ENCODE measurements around the gene SGF29.
"Not testable (repeated sequence)": the region's sequence is repeated elsewhere in the genome, so short reads cannot be mapped to it uniquely, and the experiment has no call there.

The SGF29 gene

DNA sequence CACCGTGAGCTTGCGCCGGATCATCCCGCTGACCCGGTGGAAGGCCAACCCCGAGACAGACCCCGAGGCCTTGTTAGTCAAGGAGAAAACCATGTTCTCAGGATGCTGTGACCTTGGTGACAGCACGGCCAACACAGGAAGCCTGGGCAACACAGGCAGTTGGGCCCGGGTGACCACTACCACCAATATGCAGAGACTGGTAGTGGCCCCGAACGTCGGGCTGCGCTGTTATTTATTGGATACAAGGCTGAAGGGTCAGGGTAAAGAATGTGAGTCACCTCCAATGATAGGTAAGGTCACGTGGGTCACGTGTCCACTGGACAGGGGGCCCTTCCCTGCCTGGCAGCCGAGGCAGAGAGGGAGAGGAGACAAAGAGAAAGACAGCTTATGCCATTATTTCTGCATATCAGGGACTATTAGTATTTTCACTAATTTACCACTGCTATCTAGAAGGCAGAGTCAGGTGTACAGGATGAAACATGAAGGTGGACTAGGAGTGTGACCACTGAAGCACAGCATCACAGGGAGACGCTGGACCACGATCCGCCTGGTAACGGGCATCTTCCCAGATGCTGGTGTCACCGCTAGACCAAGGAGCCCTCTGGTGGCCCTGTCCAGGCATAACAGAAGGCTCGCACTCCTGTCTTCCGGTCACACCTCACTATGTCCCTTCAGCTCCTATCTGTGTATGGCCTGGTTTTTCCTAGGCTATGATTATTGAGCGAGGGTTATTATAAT lies 61.9 kb downstream of the SGF29 start:
- DNase-seq, result peak in 2 of 6 experiments; percentile 4 to 13

DNA sequence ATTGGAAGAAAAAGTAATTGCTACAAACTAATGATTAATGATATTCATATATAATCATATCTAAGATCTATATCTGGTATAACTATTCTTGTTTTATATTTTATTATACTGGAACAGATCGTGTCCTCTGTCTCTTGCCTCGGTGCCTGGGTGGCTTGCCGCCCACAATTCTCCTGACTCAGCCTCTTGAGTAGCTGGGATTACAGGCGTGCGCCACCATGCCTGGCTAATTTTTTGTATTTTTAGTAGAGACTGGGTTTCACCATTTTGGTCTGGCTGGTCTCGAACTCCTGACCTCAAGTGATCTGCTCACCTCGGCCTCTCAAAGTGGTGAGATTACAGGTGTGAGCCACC lies 62.5 kb downstream of the SGF29 start:
- DNase-seq, result not testable (repeated sequence)

DNA sequence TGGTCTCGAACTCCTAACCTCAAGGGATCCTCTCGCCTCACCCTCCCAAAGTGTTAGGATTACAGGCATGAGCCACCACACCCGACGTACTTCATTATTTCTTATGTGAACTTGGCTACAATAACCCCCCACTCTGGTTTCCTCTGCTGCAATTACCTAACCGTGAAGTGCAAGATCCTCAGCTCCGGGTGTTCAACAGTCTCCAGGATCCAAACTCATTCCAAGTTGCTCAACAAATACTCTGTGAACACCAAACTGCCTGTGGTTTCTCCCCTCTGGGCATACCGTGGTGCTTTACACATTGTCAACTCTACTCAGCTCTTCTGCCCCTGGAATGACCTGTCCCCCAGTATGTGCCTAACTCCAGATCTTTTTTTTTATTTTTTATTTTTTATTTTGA lies 62.9 kb downstream of the SGF29 start:
- DNase-seq, result no peak

DNA sequence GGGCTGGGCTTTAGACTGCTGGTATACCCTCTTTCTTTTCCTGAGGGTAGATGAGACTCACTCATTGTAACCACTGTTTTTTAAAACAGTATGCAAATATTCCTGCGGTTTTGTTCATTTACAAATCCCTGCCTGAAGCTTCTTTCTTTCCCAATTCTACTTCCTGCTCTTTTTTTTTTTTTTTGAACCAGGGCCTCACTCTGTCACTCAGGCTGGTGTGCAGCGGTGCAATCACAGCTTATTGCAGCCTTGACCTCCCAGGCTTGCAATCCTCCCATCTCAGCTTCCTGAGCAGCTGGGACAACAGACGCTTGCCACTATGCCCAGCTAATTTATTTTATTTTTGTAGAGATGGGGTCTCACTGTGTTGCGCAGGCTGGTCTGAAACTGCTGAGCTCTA lies 64.2 kb downstream of the SGF29 start:
- DNase-seq, result no peak

DNA sequence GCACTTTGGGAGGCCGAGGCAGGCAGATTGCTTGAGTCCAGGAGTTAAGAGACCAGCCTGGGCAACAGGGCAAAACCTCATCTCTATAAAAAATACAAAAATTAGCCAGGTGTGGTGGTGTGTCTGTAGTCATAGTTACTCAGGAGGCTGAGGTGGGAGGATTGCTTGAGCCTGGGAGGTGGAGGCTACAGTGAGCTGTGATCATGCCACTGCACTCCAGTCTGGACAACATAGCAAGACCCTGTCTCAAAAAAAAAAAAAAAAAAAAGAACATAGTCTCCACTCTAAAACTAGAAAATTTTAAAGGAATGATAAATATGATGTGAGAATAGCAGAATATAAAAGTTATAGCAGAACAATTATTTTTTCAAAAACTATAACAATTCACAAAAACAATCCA lies 66.6 kb downstream of the SGF29 start:
- DNase-seq, result not testable (repeated sequence)

DNA sequence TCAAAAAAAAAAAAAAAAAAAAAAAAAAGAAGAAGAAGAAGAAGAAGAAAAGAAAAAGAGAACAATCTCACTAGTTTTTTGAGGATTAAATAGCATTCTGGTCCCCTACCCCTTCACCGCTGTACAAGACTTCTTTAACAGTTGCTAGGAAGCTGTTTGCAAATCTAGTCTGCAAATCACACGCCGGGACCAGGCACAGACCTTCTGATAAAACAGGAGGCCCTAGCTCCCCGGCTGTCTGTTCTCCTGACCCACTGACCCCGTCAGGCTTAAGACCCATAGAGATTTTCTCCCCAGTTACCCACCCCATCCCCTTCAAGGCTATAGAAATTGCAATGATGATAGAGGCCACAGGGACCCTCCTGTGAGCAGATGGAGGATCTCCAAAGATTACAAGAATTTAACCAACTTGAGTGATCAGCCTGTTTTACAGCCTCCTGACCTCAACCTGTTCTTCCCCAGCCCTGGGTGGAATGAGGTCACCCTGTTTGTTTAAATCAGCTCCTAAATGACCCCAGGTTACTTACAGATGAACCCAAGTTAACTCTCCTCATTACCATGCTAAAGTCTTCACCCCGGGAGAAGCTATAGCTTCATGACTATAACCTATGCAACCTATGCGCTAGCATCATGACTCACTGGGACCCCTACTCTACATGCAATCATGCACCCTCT lies 67.9 kb downstream of the SGF29 start:
- DNase-seq, result no peak

DNA sequence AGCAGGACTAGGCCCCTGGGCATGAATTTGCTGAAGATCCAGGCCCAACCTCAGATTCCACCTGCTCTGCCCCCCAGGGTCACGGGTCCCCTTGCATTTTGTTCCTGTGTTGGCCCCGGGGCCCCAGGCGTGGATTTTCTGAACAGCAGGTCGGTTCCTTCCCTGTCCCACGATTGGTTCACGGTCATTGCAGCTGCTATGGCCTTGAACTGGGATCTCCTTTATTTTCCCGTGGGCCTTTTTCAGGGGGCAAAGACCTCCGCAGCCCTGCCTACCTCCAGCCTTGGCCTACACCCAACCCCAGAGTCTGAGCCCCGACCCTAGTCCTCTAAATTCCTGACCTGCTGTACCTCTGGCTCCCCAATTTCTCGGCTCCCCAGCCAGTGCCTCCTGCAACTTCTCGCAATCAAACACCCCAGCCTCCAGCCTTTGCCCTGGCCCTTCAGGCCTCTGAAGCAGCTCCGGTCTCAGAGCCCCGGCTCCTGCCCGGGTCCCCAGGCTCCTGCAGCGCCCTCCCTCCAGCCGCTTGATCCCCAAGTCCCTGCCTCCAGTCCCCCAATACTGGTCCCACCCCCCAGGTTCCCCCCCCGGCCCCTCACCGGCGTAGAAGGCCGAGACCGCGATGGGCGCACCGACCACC lies 68.9 kb downstream of the SGF29 start:
- peak in 1 of 6 experiments; percentile 28 for DNase-seq

DNA sequence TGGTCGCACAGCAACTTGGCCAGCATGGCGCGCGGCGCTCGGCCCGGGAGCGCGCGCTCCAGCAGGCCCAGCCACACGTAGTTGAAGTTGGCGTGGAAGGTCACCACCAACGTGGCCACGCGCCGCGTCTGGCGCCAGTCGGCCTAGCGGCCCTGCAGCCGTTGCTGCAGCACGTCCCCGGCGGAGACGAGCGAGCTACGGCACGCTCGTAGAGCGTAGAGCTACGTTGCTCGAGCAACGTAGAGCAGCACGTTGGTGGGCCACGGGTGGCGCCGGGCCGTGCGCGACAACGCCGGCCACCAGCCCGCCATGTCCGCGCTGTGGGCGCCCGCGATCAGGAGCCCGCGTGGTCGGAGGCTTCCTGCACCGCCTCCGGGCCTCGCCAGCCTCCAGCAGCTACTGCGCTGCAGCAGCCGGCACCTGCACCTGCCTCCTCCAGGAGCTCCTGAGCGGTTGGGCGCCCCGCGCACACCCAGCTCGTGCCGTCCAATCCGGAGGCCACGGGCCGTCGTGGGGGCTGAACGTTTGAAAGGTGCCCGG lies 69.5 kb downstream of the SGF29 start:
- DNase-seq, result peak; percentile 48 to 71 (median 62)

DNA sequence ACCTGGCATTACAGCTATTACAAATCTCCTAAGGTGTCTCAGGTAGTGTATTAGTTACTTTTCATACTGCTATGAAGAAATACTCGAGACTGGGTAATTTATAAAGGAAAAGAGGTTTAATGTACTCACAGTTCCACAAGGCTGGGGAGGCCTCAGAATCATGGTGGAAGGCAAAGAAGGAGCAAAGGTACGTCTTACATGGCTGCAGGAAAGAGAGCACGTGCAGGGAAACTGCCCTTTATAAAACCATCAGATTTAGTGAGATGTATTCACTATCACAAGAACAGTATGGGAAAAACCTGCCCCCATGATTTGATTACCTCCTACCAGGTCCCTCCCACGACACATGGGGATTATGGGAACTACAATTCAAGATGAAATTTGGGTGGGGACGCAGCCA lies 77.2 kb downstream of the SGF29 start:
- not testable (repeated sequence) for DNase-seq

DNA sequence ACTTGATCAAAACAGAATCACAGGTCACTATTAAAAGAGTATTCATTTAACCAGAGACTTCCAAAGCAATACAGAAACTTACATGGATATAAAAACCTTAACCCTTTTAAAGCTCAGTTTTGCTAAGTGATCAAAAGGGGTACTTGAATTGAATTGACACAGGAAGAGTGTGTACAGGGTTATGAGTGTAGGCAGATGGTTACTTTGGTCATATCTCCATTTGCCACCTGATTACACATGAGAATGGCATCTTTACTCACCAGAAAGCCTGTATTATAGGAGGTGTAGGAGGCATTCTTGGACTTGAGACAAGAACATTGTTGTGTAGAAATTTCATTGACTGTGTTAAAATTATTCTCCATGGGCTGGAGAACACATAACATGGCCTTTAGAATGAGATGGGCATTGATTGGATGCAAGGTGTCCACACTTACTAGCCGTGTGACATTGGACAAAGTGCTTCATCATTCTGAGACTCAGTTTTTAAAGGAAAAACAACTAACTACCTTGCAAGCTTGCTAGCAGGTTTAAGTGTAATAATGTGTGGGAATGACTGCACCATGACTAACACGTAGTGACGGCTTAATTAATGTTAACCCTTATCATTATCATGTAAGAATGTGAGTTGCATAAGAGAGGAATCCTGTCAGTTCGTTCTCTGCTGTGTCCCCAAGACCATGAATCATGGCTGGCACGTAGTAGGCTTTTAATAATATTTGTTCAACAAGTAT lies 82.5 kb downstream of the SGF29 start:
- DNase-seq, result not testable (repeated sequence)

DNA sequence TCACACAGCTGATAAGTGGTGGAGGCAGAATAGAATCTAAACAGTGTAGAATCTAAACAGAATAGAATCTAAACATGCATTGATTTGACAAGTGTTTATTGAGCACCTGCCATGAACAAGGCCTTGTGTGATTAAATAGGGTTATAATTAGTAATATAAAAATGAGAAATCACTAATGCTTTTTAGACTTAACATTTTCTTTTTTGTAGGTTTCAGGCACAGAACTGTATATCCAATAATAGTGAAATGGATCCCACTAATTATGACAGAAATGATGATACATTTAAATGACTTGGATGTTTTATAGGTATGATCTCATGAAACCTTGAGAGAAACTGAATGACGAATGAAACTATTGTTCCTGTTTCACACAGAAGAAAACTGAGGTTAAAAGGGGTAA lies 84.0 kb downstream of the SGF29 start, which contains the start of gene NPIPB8:
Gene NPIPB8, plus strand, starts transcription at position 301 of the 400 bp plus-strand sequence. CDS start 296 bp downstream, outside the sequence.
- DNase-seq, result not testable (repeated sequence)

DNA sequence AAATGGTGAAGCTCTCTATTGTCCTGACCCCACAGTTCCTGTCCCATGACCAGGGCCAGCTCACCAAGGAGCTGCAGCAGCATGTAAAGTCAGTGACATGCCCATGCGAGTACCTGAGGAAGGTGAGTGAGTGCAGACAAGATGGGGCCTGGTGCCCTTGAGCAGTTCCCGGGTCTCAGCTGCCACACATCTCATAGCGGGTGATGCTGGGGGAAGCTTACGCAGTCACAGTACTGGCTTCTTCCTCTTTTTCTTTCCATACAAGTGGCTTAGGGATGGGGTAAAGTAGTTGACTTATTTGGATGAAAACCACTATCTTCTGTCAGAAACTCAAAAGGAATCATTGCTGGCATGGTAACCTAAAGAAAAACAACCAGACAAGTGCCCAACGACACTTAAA lies 84.6 kb downstream of the SGF29 start:
- not testable (repeated sequence) for DNase-seq

DNA sequence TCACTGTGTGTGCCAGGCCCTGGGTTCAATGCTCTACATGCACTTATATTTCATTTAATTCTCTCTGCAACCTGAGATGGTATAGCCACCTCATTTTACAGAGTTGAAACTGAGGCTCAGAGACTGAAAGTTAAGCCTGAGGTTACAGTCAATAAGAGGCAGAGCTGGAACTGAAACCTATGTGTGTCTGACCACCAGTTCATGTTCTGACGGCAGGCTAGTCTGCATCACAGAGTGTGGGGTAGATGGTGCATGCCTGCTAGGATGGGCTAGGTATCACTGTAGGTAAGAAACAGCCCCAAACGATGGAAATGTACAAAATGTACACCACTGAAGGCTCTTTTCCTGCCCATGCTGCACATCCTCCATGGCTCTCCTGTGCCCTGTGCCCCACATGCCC lies 86.2 kb downstream of the SGF29 start:
- DNase-seq, result not testable (repeated sequence)
